Adipose tissue (tissue), 3 donors: ENCODE results near the gene USP49. TPM values are rescaled to one million over a fixed set of nuclear protein-coding genes. Genes with fewer than 3 reads are reported as not detected.
A peak's percentile ranks its signal among the peaks of the same experiment; 100 is the strongest.
"Not testable (repeated sequence)": the region's sequence is repeated elsewhere in the genome, so short reads cannot be mapped to it uniquely, and the experiment has no call there.

Experiments used
- H3K27ac ChIP-seq: one replicate; pipeline ENCODE4 v1.5.1; 2013; ENCODE audit warnings: low read depth, low read length
- WGBS, 3 donors: extraction: QIAGEN DNeasy Blood & Tissue Kit; methylation state at CpG; one replicate each; pipeline ENCODE4 v1.1.7; 2013; 5-methylcytosine and 5-hydroxymethylcytosine counted together
- polyA plus RNA-seq, 3 donors: library from polyadenylated mRNA; stranded (reverse); fragments of 200-250 nt; gene quantifications; one replicate each; pipeline ENCODE4 v1.2.3, GENCODE V29; 2013
- donor health status: healthy with polysubstance abuse.
- donor health status: Bipolar disorder and iron deficiency.
- donor health status: healthy.

USP49 gene
- polyA plus RNA-seq: 1 to 10 TPM in 2 of 3 donors, under 1 TPM in 1; 0.79 to 1.9 (median 1.3) TPM

- WGBS, 3 donors: 0 to 1% (median 0%) methylated on average over 53 to 55 of the region's 55 CpGs
- no peak within 1 kb of the TSS for H3K27ac ChIP-seq
Observed at GRCh38 chr6:41895300-41896233, at the start of gene USP49. Gene USP49, minus strand, starts transcription at chr6:41895375. Its CDS starts 88,392 bp downstream, at chr6:41806983.

- H3K27ac ChIP-seq: no peak overlapping the region
Observed at GRCh38 chr6:41943456-41943855, 48.3 kb upstream of the USP49 start.

GRCh38 chr6:41942882-41943281, 47.7 kb upstream of the USP49 start:
- WGBS, 3 donors: 91 to 94% (median 93%) methylated on average over 13 to 14 of the region's 14 CpGs
- not testable (repeated sequence) for H3K27ac ChIP-seq

- no peak overlapping the region for H3K27ac ChIP-seq
- 36 to 41% (median 38%) methylated on average over 20 of the region's 20 CpGs for WGBS, 3 donors
Observed at GRCh38 chr6:41942067-41942851, 47.1 kb upstream of the USP49 start.

DNA sequence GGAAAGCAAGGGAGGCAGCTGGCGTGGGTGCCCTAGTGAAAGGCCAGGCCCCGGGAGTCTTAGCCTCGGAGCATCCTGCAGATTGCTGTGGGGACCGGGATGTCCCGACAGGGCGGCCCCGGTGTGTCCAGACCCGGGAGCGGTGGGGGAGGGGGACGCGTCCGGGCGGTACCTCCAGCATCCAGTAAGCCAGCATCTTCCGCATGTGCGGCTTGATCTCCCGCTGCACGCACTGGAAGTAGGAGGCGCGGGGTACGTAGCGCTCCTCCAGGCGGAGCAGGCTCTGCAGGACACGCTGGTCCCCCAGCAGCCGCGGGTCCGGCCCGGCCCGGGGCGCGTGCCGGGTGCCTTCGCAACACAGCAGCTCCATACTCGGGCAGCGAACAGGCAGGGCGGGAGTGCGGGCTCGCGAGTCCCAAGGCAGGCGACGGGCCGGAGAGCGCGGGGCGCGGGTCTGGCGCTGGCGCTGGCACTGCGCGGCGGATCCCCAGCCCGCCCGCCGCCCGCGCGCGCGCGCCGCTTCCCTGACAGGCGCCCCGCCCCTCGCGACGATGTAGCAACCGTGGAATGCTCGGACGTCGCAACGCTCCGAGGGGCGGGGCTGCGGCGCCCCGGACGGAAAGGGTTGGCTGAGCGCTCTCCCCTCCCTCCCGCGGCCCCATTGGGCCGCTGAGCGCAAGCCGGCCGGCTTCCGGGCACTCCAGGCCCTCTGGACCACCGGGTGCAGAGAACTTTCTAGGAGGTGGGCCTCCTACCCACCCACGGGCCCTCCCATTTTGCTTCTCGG, 46.3 kb upstream of the USP49 start, which contains the start of gene CCND3:
Gene CCND3 (minus strand): TSS at position 529 of the 787 bp plus-strand sequence. CDS start 159 bp downstream, at position 370.
- 0% methylated on average over 48 to 87 of the region's 87 CpGs for WGBS, 3 donors
- H3K27ac ChIP-seq: no peak within 1 kb of the TSS

- H3K27ac ChIP-seq: no peak overlapping the region
- 0 to 1% (median 1%) methylated on average over 36 to 38 of the region's 38 CpGs for WGBS, 3 donors
Observed at GRCh38 chr6:41940759-41941279, 45.6 kb upstream of the USP49 start.

DNA sequence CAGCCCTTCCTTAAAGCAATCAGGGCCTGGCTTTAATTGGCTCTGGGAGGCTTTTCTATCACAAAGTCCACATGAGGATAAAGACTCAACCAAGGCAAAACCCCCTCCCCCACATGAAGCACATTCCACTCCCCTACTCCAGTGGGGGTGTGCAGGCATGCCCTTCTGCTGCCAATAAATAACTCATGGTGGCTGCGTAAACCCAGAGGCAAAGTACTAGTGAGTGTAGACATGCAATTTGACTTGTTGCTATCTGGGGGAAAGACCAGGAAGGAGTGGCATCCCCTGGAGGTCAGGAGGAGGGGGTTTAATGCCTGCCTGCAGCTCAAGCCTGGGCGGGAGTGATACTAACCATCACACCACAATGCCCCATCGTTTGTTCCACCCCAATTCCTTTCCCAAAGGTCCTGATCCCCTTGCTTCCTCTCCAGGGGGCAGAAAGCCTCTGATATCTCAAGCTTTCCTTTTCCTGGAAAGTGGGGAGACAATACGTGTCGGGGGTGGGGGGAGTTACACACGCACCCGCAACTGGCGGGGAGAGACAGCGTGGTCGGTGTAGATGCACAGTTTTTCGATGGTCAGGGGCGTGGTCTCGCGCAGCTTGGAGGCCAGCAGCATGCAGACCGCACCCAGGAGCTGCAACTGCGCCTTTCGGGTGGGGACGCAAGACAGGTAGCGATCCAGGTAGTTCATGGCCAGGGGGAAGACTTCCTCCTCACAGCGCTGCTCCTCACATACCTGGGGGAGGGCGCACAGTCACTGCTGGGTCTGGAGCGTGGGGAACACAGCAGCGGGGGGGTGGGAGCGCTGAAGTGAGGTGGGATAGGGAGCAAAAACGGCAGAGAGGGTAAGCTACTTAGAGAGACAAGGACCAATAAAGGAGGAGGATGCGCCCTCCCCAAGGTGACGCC, 44.9 kb upstream of the USP49 start:
- WGBS, 3 donors: 6 to 39% (median 9%) methylated on average over 27 of the region's 27 CpGs

GRCh38 chr6:41939176-41939847, 44.1 kb upstream of the USP49 start:
- peak overlapping the region; percentile 86 for H3K27ac ChIP-seq
- 15 to 60% (median 24%) methylated on average over 11 of the region's 11 CpGs for WGBS, 3 donors

More for the DNA sequence above, 44.9 kb upstream of the USP49 start:
- no peak overlapping the region for H3K27ac ChIP-seq

DNA sequence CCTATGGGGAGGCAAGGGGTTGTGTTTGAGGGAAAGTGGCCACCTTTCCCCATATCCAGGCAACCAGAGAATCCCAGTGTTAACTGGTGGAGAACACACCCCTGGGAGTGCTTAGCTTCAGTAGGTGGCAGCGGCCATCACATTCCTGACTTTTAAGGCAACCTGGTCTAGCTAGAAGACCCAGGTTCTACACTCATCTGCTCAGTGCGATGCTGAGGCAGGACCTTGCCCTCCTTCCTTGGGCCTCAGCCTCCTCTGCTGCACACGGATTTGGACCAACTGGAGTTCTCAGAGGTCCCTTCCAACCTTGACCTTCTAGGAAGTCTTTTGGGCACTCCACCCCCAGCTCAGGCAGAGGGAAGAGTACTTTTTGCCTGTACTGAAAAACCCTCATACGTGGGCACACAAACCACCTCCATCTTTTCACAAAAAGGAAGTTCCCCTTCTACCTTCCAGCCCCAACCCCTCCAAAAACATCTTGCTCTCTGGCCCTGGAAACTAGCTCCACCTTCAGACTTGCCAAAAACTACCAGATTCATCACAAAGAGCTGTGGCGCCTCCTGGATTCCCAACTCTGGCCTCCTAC, 43.5 kb upstream of the USP49 start:
- WGBS, 3 donors: 38 to 80% (median 55%) methylated on average over 5 of the region's 5 CpGs
- peak overlapping the region; percentile 86 for H3K27ac ChIP-seq

DNA sequence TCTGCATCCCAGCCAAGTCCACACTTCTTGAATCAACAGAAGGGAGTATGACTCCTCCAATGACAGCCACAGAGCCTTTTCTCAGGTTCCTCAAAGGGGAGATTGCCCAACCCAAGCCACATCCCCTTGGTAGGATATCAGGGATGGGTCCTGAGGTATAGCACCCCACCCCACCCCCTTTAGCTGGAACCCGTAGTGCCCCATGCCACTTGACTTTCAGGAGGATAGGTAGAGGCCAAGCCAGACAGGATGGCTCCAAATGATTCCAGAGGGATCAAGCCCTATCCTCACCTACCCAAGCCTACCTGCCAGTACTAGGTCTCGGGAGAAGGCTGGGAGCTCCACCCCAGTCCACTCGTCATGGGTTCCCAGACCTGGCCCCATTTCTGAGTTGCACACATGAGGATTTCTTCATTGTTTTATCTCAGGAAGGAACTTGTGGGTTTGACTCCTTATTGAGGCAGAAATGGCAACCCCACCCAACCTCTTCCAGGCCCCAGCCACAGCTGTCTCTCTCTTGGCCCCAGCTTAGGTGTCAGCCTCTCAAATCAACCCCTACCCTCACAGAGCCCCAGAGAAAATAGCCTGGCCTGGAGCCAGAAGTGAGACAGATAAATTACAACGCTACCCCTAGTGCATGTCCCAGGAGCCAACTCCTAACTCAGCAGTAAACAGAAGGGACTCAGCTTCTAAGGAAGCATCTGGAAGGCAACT, 42.8 kb upstream of the USP49 start:
- H3K27ac ChIP-seq: peak overlapping the region; percentile 57
- WGBS, 3 donors: 30 to 68% (median 34%) methylated on average over 4 of the region's 4 CpGs

DNA sequence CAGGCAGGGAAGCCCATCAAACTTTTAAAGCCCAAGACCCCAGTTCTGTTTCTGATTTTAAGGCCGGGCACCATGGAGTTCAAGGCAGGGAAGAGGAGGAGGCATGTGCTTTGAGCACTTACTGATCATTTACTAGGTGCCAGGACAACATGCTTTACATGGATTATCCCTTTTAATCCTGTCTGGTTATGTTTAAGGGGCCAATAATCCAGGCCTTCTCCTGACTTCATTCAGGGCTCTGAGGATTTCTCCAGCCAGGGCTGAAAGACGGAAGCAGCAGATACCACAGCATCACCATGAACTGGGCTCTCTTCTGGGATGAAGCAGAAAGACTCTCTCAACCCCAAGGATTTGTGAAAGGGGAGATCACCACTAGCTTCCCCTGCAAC, 42.3 kb upstream of the USP49 start:
- H3K27ac ChIP-seq: no peak overlapping the region
- WGBS, 3 donors: 47 to 71% (median 70%) methylated on average over 2 of the region's 2 CpGs

DNA sequence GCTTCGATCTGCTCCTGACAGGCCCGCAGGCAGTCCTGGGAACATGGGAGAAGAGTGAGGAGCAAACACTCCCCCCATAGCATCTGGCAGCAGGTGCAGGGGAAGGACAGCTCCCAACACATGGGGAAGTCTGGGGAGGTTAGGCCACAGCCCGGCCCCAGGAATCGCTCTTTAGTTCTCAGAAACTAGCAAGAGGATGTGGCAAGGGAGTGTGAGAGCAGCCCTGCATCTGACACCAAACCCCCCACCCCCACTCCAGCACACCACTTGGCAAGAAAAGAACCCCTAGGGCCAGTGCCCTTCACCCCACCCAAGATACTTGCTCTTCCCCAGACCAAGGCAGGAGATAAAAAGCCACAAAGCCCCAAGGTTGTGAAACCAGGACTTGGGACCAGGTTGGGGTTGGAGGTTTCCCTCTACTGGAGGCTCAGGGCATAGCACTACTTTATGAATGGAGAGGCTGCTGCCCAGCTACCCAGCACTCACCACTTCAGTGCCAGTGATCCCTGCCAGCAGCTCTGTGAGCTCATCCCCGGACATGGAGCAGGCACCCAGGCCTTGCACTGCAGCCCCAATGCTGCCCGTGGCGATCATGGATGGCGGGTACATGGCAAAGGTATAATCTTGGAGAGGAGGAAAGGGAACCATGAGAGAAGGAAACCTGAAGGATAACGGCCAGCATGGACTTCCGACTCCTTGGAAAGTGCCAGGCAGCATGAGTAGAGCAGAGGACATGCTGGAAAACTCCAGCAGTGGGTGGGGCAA, 41.1 kb upstream of the USP49 start:
- H3K27ac ChIP-seq: no peak overlapping the region
- 29 to 52% (median 38%) methylated on average over 10 of the region's 10 CpGs for WGBS, 3 donors

- H3K27ac ChIP-seq: no peak overlapping the region
- 66 to 75% (median 68%) methylated on average over 8 of the region's 8 CpGs for WGBS, 3 donors
Observed at GRCh38 chr6:41935685-41936072, 40.5 kb upstream of the USP49 start.

GRCh38 chr6:41935193-41935574, 40.0 kb upstream of the USP49 start:
- H3K27ac ChIP-seq: no peak overlapping the region
- WGBS, 3 donors: 30 to 47% (median 42%) methylated on average over 1 of the region's 1 CpG
